HCT116 (cell line): ENCODE measurements around the gene OR5A2. TPM values are rescaled to one million over a fixed set of nuclear protein-coding genes. Genes with fewer than 3 reads are reported as not detected.

Experiments
- ATAC-seq: fragments of 200-7000 bp; cut with Tn5 transposase; 2 replicates; pipeline ENCODE4 v1.9.1; 2020; ENCODE audit warnings: mild to moderate bottlenecking, moderate library complexity
- BruUV-seq: library from RNA; stranded (reverse); fragments of 400-500 nt; replicated peaks from 2 replicates; lab custom pipeline; 2021; lab: Mats Ljungman, UMichigan
- CTCF ChIA-PET: fragments of 300-600 bp; sonication (Branson Sonifier 250); formaldehyde crosslinking; loops from one replicate; lab custom pipeline; 2021; ENCODE audit warnings: antibody characterized with exemption; lab: Charles Lee
- POLR2A ChIA-PET: fragments of 300-600, 350-600 bp; sonication (Branson Sonifier 250); formaldehyde crosslinking; loops from one replicate; lab custom pipeline; 2021; ENCODE audit warnings: antibody characterized with exemption; lab: Charles Lee
- RAD21 ChIA-PET, 2 experiments: fragments of 300-600 bp; sonication (Branson Sonifier 250); formaldehyde crosslinking; loops; one replicate each; lab custom pipeline; 2023; ENCODE audit warnings: low total read pairs in 2 of 2; ENCODE audit not compliant: uncharacterized antibody in 2 of 2, unreplicated experiment in 2 of 2, low non-redundant PET in 1 of 2; lab: Charles Lee
- DNase-seq: peaks from one replicate; pipeline ENCODE4 v3.0.0-alpha.2; 2010; ENCODE audit warnings: low read depth, low spot score
- H2AFZ ChIP-seq: fragments of 200-600 bp; shearing (Covaris generic), sonication (generic); 2 replicates; pipeline ENCODE4 v1.6.1; 2017; ENCODE audit warnings: low read depth, mixed run types, mixed read lengths, antibody characterized with exemption, low read length; ENCODE audit not compliant: poor library complexity, severe bottlenecking
- H3K27ac ChIP-seq: 2 replicates; pipeline ENCODE4 v1.5.1; 2012; ENCODE audit warnings: low read depth, low read length
- H3K27me3 ChIP-seq: fragments of 200-600 bp; sonication (generic); 2 replicates; pipeline ENCODE4 v1.6.1; 2016; ENCODE audit warnings: mixed run types, low read length, mixed read lengths; ENCODE audit not compliant: insufficient read depth
- H3K36me3 ChIP-seq, 2 experiments: fragments of 200-500 bp in 1 of 2; fragments of 200-600 bp in 1 of 2; sonication (Bioruptor generic) in 1 of 2; sonication (generic) in 1 of 2; 2 replicates each; pipeline versions ENCODE4 v1.5.1 to v1.6.1; 2014 to 2016; ENCODE audit warnings: low read length in 2 of 2, inconsistent platforms in 1 of 2, mixed read lengths in 1 of 2, mixed run types in 1 of 2; ENCODE audit not compliant: insufficient read depth in 2 of 2, control insufficient read depth in 1 of 2
- H3K4me1 ChIP-seq, 2 experiments: fragments of 200-600 bp in 1 of 2; sonication (generic) in 1 of 2; 2 replicates each; pipeline versions ENCODE4 v1.5.1 to v1.6.1; 2012 to 2017; ENCODE audit warnings: low read length in 2 of 2, inconsistent platforms in 1 of 2, mild to moderate bottlenecking in 1 of 2, mixed read lengths in 1 of 2, mixed run types in 1 of 2, moderate library complexity in 1 of 2; ENCODE audit not compliant: insufficient read depth in 2 of 2, control insufficient read depth in 1 of 2
- H3K4me2 ChIP-seq: fragments of 200-600 bp; sonication (generic); 2 replicates; pipeline ENCODE4 v1.6.1; 2017; ENCODE audit warnings: mixed run types, low read length, mixed read lengths
- H3K4me3 ChIP-seq, 2 experiments: fragments of 200-600 bp in 1 of 2; sonication (generic) in 1 of 2; replicated peaks in 1 of 2; 2 replicates each; pipeline ENCODE4 v1.5.1; 2011 to 2016; ENCODE audit warnings: low read length in 2 of 2, control low read depth in 1 of 2, low read depth in 1 of 2, mild to moderate bottlenecking in 1 of 2, mixed read lengths in 1 of 2, mixed run types in 1 of 2
- H3K79me2 ChIP-seq: fragments of 200-600 bp; sonication (generic); 2 replicates; pipeline ENCODE4 v1.6.1; 2017; ENCODE audit warnings: mild to moderate bottlenecking, mixed run types, low read length, moderate library complexity, mixed read lengths; ENCODE audit not compliant: insufficient read depth
- H3K9ac ChIP-seq: fragments of 200-600 bp; sonication (generic); 2 replicates; pipeline ENCODE4 v1.6.1; 2016; ENCODE audit warnings: low read length, mixed read lengths
- H3K9me2 ChIP-seq: fragments of 200-600 bp; sonication (generic), shearing (Covaris generic); 2 replicates; pipeline ENCODE4 v1.6.1; 2017; ENCODE audit warnings: mixed run types, mild to moderate bottlenecking, moderate library complexity; ENCODE audit not compliant: insufficient read depth
- H3K9me3 ChIP-seq, 2 experiments: fragments of 200-500 bp in 1 of 2; fragments of 200-600 bp in 1 of 2; sonication (Bioruptor generic) in 1 of 2; sonication (generic) in 1 of 2; 2 replicates each; pipeline ENCODE4 v1.6.1; 2014 to 2017; ENCODE audit warnings: low read length in 2 of 2, mixed read lengths in 2 of 2, inconsistent platforms in 1 of 2, low read depth in 1 of 2, mild to moderate bottlenecking in 1 of 2, mixed run types in 1 of 2, moderate library complexity in 1 of 2; ENCODE audit not compliant: control insufficient read depth in 1 of 2, insufficient read depth in 1 of 2
- H4K20me1 ChIP-seq: fragments of 200-600 bp; sonication (generic), shearing (Covaris generic); 2 replicates; pipeline ENCODE4 v1.6.1; 2017; ENCODE audit warnings: mixed run types, mild to moderate bottlenecking, moderate library complexity; ENCODE audit not compliant: insufficient read depth
- CBX3 ChIP-seq: IDR thresholded peaks from 2 replicates; pipeline ENCODE4 v1.6.1; 2012; ENCODE audit warnings: low read depth
- CEBPB ChIP-seq: IDR thresholded peaks from 2 replicates; pipeline ENCODE4 v1.6.1; 2012; ENCODE audit warnings: low read depth
- EGR1 ChIP-seq: IDR thresholded peaks from 2 replicates; pipeline ENCODE4 v1.6.1; 2012; ENCODE audit warnings: low read depth
- JUND ChIP-seq: IDR thresholded peaks from 2 replicates; pipeline ENCODE4 v1.6.1; 2012
- POLR2A ChIP-seq: IDR thresholded peaks from 2 replicates; pipeline ENCODE4 v1.7.0; 2011; ENCODE audit warnings: borderline replicate concordance; ENCODE audit not compliant: insufficient read depth, insufficient read length; ENCODE audit errors: extremely low read depth
- POLR2AphosphoS5 ChIP-seq: IDR thresholded peaks from 2 replicates; pipeline ENCODE4 v1.6.1; 2011; ENCODE audit warnings: mild to moderate bottlenecking, low read depth, low read length, moderate library complexity
- RAD21 ChIP-seq: IDR thresholded peaks from 2 replicates; pipeline ENCODE4 v1.6.1; 2012; ENCODE audit warnings: low read depth, mild to moderate bottlenecking
- SIN3A ChIP-seq: IDR thresholded peaks from 2 replicates; pipeline ENCODE4 v1.6.1; 2012; ENCODE audit warnings: low read depth
- SP1 ChIP-seq: IDR thresholded peaks from 2 replicates; pipeline ENCODE4 v1.6.1; 2012; ENCODE audit warnings: low read depth
- TCF7L2 ChIP-seq: IDR thresholded peaks from 2 replicates; pipeline ENCODE4 v1.7.0; 2011; ENCODE audit warnings: borderline replicate concordance, inconsistent platforms; ENCODE audit not compliant: insufficient read depth, insufficient read length; ENCODE audit errors: extremely low read depth
- YY1 ChIP-seq: IDR thresholded peaks from 2 replicates; pipeline ENCODE4 v1.6.1; 2011; ENCODE audit warnings: low read length, low read depth, moderate library complexity, mild to moderate bottlenecking; ENCODE audit not compliant: insufficient replicate concordance; ENCODE audit errors: extremely low read depth
- ZFX ChIP-seq: fragments of 450-650 bp; IDR thresholded peaks from 2 replicates; pipeline ENCODE4 v1.6.1; 2017
- intact Hi-C: fragments of 100-400 bp; cut with micrococcal nuclease; formaldehyde crosslinking; loops from 2 replicates; pipeline ENCODE4 v1.10.0; 2022
- total RNA-seq: library from RNA; stranded (reverse); gene quantifications from one replicate; pipeline ENCODE4 v1.2.1, GENCODE V29; 2021; ENCODE audit not compliant: unreplicated experiment
- TF ChIP-seq, protein P1 (sequence below): IDR thresholded peaks from 2 replicates; pipeline ENCODE4 v1.6.1; 2012; ENCODE audit warnings: low read depth
- TF ChIP-seq, protein P2 (sequence below): IDR thresholded peaks from 2 replicates; pipeline ENCODE4 v1.6.1; 2012
- TF ChIP-seq, protein P3 (sequence below): IDR thresholded peaks from 2 replicates; pipeline ENCODE4 v1.6.1; 2012

The OR5A2 gene
- total RNA-seq, 1 experiment from 2014 or later, result not detected

DNA sequence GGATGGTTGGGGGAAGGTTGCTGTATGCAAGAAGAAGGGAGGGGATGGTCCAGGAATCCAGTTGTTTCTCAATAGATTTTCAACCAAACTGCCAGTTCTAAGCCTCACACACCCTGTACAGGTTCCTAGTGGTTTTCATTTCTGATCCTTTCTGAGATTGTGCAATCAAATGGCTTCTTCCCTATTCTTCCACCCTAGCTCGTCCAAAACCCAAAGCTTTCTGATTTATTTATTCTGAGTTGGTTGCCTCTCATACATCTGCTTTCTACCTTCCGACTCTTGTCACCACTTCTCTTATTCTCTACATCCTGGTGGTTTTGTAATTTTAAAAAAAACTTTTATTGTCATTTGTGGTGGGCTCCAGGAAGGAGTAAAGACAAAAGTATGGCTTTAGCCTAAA lies 12.6 kb downstream of the OR5A2 start:
- BruUV-seq, result no TSS peak
- Histone ChIP-seq H3K4me2 (no peak overlapping the region), H3K9me3 (peaks cover 0 to 5% of the 10 kb centered on the region in 2 experiments; a peak in 2 of 4 replicates), H3K9me2 (no peaks in the 10 kb centered on the region), H3K4me3 (no peak overlapping the region), H3K79me2 (no peaks in the 10 kb centered on the region), H3K27ac (no peak overlapping the region), H3K36me3 (no peaks in the 10 kb centered on the region), H3K9ac (no peak overlapping the region), H3K27me3 (no peaks in the 10 kb centered on the region), H4K20me1 (no peaks in the 10 kb centered on the region), H2AFZ (no peak overlapping the region), H3K4me1 (no peaks in the 10 kb centered on the region)
- ChIA-PET RAD21 (no interaction called here), CTCF (interaction anchor here (1.0 kb wide), 1 partner anchor 13 kb away, joined by 3 read pairs; no protein-coding TSS in a partner anchor), POLR2A (no interaction called here)
- intact Hi-C loops, result no loop called here
- no peak for ATAC-seq
- TF ChIP-seq YY1 (no peak), POLR2A (no peak), SP1 (no peak), POLR2AphosphoS5 (no peak), EGR1 (no peak), ZFX (no peak), CEBPB (no peak), JUND (no peak), RAD21 (no peak), TCF7L2 (no peak), SIN3A (no peak), CBX3 (no peak)
- TF ChIP-seq, protein P1, sequence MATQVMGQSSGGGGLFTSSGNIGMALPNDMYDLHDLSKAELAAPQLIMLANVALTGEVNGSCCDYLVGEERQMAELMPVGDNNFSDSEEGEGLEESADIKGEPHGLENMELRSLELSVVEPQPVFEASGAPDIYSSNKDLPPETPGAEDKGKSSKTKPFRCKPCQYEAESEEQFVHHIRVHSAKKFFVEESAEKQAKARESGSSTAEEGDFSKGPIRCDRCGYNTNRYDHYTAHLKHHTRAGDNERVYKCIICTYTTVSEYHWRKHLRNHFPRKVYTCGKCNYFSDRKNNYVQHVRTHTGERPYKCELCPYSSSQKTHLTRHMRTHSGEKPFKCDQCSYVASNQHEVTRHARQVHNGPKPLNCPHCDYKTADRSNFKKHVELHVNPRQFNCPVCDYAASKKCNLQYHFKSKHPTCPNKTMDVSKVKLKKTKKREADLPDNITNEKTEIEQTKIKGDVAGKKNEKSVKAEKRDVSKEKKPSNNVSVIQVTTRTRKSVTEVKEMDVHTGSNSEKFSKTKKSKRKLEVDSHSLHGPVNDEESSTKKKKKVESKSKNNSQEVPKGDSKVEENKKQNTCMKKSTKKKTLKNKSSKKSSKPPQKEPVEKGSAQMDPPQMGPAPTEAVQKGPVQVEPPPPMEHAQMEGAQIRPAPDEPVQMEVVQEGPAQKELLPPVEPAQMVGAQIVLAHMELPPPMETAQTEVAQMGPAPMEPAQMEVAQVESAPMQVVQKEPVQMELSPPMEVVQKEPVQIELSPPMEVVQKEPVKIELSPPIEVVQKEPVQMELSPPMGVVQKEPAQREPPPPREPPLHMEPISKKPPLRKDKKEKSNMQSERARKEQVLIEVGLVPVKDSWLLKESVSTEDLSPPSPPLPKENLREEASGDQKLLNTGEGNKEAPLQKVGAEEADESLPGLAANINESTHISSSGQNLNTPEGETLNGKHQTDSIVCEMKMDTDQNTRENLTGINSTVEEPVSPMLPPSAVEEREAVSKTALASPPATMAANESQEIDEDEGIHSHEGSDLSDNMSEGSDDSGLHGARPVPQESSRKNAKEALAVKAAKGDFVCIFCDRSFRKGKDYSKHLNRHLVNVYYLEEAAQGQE, result no peak
- TF ChIP-seq, protein P2, sequence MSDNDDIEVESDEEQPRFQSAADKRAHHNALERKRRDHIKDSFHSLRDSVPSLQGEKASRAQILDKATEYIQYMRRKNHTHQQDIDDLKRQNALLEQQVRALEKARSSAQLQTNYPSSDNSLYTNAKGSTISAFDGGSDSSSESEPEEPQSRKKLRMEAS, result no peak
- TF ChIP-seq, protein P3, sequence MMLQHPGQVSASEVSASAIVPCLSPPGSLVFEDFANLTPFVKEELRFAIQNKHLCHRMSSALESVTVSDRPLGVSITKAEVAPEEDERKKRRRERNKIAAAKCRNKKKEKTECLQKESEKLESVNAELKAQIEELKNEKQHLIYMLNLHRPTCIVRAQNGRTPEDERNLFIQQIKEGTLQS, result no peak
- no peak for DNase-seq
